VCaP (cell line): ENCODE results near the gene ASPA.

Source experiments
- H3K27ac ChIP-seq: fragments of 450-650 bp; 2 replicates; pipeline ENCODE4 v1.5.1; 2017
- TF ChIP-seq, protein P1 (sequence below): fragments of 450-650 bp; conservative IDR thresholded peaks from 2 replicates; pipeline ENCODE4 v1.5.1; 2017; ENCODE audit warnings: mild to moderate bottlenecking, moderate library complexity

ASPA gene

DNA sequence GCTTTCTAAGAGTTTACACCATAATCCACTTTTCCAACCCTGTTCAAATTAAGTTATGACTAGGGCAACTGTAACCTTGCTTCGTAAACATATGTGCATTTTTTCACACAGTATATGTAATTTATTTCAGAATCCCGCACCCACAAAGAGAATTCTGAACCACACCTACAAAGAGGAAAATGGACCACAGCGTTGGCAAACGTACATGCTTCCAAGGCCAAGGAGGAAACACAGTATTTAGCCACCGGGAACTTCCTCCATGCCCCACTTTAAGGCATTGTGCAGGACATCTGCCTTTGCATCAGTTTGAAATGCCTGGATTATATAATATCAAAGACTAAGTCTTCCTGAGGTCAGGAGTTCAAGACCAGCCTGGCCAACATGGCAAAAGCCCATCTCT is 6.3 kb upstream of the ASPA start:
- H3K27ac ChIP-seq: no peak overlapping the region
- TF ChIP-seq, protein P1, sequence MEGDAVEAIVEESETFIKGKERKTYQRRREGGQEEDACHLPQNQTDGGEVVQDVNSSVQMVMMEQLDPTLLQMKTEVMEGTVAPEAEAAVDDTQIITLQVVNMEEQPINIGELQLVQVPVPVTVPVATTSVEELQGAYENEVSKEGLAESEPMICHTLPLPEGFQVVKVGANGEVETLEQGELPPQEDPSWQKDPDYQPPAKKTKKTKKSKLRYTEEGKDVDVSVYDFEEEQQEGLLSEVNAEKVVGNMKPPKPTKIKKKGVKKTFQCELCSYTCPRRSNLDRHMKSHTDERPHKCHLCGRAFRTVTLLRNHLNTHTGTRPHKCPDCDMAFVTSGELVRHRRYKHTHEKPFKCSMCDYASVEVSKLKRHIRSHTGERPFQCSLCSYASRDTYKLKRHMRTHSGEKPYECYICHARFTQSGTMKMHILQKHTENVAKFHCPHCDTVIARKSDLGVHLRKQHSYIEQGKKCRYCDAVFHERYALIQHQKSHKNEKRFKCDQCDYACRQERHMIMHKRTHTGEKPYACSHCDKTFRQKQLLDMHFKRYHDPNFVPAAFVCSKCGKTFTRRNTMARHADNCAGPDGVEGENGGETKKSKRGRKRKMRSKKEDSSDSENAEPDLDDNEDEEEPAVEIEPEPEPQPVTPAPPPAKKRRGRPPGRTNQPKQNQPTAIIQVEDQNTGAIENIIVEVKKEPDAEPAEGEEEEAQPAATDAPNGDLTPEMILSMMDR: no peak

DNA sequence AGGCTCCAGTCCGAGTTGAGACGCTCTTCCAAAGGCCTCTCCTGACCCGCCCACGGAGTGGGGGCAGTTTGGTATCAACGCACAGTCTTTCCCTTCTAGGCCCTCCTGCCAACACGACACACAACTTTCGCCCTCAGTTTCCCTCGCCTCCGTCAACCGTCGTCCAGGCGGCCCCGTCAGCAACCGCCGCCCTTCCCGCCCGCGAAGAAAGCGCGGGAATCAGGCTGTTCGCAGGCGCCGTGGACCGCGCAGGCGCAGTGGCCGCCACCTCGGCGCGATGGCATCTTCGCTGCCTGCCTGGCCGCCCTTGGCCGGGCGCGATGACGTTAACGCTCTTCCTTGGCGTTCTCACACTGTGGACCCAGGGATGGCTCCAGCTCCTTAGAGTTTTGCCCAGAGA is 4.2 kb upstream of the ASPA start, which contains the start of gene SPATA22:
SPATA22 (minus strand) TSS at position 221 of the 400 bp plus-strand sequence. CDS start 2,494 bp downstream, outside the sequence.
- TF ChIP-seq, protein P1: no peak
- no peak within 1 kb of the TSS for H3K27ac ChIP-seq

DNA sequence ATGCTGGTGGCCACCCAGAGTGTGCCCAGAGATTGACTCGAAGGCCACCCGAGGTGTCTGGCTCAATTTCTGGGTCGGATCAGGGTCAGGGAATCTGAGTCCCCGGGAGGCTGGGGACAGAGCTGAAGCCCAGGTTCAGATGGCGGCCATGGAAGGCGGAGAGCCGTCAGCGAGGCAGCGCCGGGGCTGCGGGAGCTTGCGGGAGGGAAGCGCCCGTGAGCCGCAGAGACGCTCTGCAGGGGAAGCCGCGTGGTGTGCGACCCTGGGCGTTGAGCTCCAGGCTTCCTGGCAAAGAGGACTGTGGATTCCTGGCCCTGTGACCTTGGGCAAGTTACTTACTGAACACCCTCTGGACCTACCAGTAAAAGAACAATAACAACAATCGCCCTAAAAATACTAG is 3.7 kb upstream of the ASPA start:
- H3K27ac ChIP-seq: no peak overlapping the region
- TF ChIP-seq, protein P1: no peak

GRCh38 chr17:3474212-3474611 is 1.6 kb upstream of the ASPA start:
- H3K27ac ChIP-seq: peak overlapping the region; percentile 56
- TF ChIP-seq, protein P1: no peak

- TF ChIP-seq, protein P1: no peak
These were observed 529 bp upstream of the ASPA start for GRCh38 chr17:3475251-3475685.

DNA sequence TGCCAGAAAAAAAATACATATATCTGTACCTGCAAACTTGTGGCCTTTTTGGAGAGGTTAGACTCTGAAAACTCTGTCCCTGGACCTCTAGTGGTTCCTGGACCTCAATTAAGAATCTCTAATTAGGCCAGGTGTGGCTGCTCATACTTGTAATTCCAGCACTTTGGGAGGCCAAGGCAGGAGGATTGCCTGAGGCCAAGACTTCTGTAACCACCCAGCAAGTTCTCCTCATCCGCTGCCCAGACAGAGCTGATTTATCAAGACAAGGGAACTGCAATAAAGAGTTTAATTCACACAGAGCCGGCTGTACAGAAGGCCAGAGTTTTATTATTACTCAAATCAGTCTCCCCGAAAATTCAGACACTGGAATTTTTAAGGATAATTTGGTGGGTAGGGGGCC is 4.2 kb downstream of the ASPA start:
- H3K27ac ChIP-seq: peak overlapping the region; percentile 62; the same call in 1 of the 2 replicates
- TF ChIP-seq, protein P1: no peak

More at GRCh38 chr17:3475251-3475685, 529 bp upstream of the ASPA start:
- H3K27ac ChIP-seq: peak overlapping the region; percentile 56

DNA sequence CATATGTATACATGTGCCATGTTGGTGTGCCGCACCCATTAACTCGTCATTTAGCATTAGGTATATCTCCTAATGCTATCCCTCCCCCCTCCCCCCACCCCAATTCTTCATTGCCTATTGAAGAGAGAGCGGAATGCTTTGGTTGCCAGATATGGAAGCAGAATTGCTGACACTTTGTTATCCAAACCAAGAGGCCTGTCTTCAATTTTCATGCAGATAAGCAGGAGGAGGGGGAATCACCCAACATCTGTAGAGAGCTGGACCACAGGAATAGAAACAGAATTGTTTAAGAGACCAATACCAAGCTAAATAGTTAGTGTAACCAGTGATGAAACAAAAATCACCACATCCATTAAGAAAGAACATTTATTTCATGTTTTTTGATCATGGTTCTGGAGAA is 7.1 kb downstream of the ASPA start:
- TF ChIP-seq, protein P1: no peak
- H3K27ac ChIP-seq: no peak overlapping the region
